Activated naive CD4-positive, alpha-beta T cell treated with anti-CD3 and anti-CD28 coated beads, Interleukin-2, amount 10 ng/mL, durations not matched to agents 7 days and 5 days (primary cell): Measurements from ENCODE around the gene TAS2R39.

Source experiments
- CTCF ChIA-PET: fragments of 350-600 bp; sonication (Branson Sonifier 250); formaldehyde crosslinking; loops from one replicate; lab custom pipeline; 2021; ENCODE audit warnings: antibody characterized with exemption; lab: Charles Lee
- DNase-seq: peaks from one replicate; pipeline ENCODE4 v3.0.0-alpha.2; 2020
- H3K27ac Mint-ChIP-seq: one replicate; pipeline ENCODE4 v1.8.0; 2021; ENCODE audit warnings: mild to moderate bottlenecking, moderate library complexity, mixed read lengths
- H3K27me3 Mint-ChIP-seq: one replicate; pipeline ENCODE4 v1.8.0; 2021; ENCODE audit warnings: mild to moderate bottlenecking, mixed read lengths
- H3K36me3 Mint-ChIP-seq: one replicate; pipeline ENCODE4 v1.8.0; 2021; ENCODE audit warnings: mixed read lengths
- H3K4me1 Mint-ChIP-seq: one replicate; pipeline ENCODE4 v1.8.0; 2021; ENCODE audit warnings: mixed read lengths
- H3K4me3 Mint-ChIP-seq: one replicate; pipeline ENCODE4 v1.8.0; 2021; ENCODE audit warnings: mild to moderate bottlenecking, moderate library complexity, mixed read lengths
- H3K9me3 Mint-ChIP-seq: one replicate; pipeline ENCODE4 v1.8.0; 2021; ENCODE audit warnings: mixed read lengths

The TAS2R39 gene

GRCh38 chr7:143223784-143224183 lies 40.6 kb downstream of the TAS2R39 start:
- Mint-ChIP-seq H3K27ac (no peak overlapping the region), H3K4me3 (no peak overlapping the region), H3K36me3 (no peaks in the 10 kb centered on the region)

GRCh38 chr7:143225047-143225446 lies 41.8 kb downstream of the TAS2R39 start:
- H3K4me1 Mint-ChIP-seq: no peaks in the 10 kb centered on the region
- H3K27me3 Mint-ChIP-seq: peaks cover 38% of the 10 kb centered on the region
- CTCF ChIA-PET: interaction anchor here (1.3 kb wide), 1 partner anchor 177 kb away, joined by 3 read pairs; no protein-coding TSS in a partner anchor
- H3K9me3 Mint-ChIP-seq: no peaks in the 10 kb centered on the region
- DNase-seq: no peak
- no peaks in the 10 kb centered on the region for H3K36me3 Mint-ChIP-seq
- H3K4me3 Mint-ChIP-seq: no peak overlapping the region
- no peak overlapping the region for H3K27ac Mint-ChIP-seq

More at GRCh38 chr7:143223784-143224183, 40.6 kb downstream of the TAS2R39 start:
- CTCF ChIA-PET: interaction anchor here (1.0 to 2.6 kb wide), 4 partner anchors 9 to 220 kb away, joined by 3 to 11 read pairs (median 5); no protein-coding TSS in a partner anchor
- H3K27me3 Mint-ChIP-seq: peaks cover 38% of the 10 kb centered on the region
- no peak for DNase-seq
- H3K9me3 Mint-ChIP-seq: no peaks in the 10 kb centered on the region
- no peaks in the 10 kb centered on the region for H3K4me1 Mint-ChIP-seq

GRCh38 chr7:143227806-143228205 lies 44.6 kb downstream of the TAS2R39 start:
- H3K36me3 Mint-ChIP-seq: no peaks in the 10 kb centered on the region
- CTCF ChIA-PET: interaction anchor here (0.7 kb wide), 1 partner anchor 8 kb away, joined by 4 read pairs; no protein-coding TSS in a partner anchor
- peaks cover 28% of the 10 kb centered on the region for H3K27me3 Mint-ChIP-seq
- no peaks in the 10 kb centered on the region for H3K9me3 Mint-ChIP-seq
- DNase-seq: no peak
- no peak overlapping the region for H3K27ac Mint-ChIP-seq
- H3K4me1 Mint-ChIP-seq: no peaks in the 10 kb centered on the region
- H3K4me3 Mint-ChIP-seq: no peak overlapping the region

- DNase-seq: no peak
- CTCF ChIA-PET: no interaction called here
- Mint-ChIP-seq H3K27ac (no peak overlapping the region), H3K27me3 (peaks cover 29% of the 10 kb centered on the region), H3K4me1 (no peaks in the 10 kb centered on the region), H3K4me3 (no peak overlapping the region), H3K36me3 (no peaks in the 10 kb centered on the region), H3K9me3 (no peaks in the 10 kb centered on the region)
Measured at GRCh38 chr7:143229054-143229790, 46.0 kb downstream of the TAS2R39 start.

GRCh38 chr7:143230602-143231457 lies 47.6 kb downstream of the TAS2R39 start:
- Mint-ChIP-seq H3K36me3 (no peaks in the 10 kb centered on the region), H3K27ac (no peak overlapping the region), H3K4me3 (no peak overlapping the region), H3K27me3 (peaks cover 37% of the 10 kb centered on the region), H3K4me1 (no peaks in the 10 kb centered on the region), H3K9me3 (peaks cover 7% of the 10 kb centered on the region)
- CTCF ChIA-PET: interaction anchor here (0.6 kb wide), 1 partner anchor 282 kb away, joined by 3 read pairs; no protein-coding TSS in a partner anchor
- DNase-seq: no peak
